OCI-LY3 (cell line): ENCODE results near the gene IER3.

Experiments
- EZH2phosphoT487 ChIP-seq: fragments of 200-600 bp; shearing (Covaris generic); IDR thresholded peaks from 2 replicates; pipeline ENCODE4 v1.6.1; 2018; ENCODE audit warnings: antibody characterized with exemption, mixed run types, low read depth
- TF ChIP-seq, protein P1 (sequence below): fragments of 200-600, 300-600 bp; sonication (generic); IDR thresholded peaks from 2 replicates; pipeline ENCODE4 v1.5.1; 2014; ENCODE audit warnings: antibody characterized with exemption, low read length, low read depth

- TF ChIP-seq, protein P1, sequence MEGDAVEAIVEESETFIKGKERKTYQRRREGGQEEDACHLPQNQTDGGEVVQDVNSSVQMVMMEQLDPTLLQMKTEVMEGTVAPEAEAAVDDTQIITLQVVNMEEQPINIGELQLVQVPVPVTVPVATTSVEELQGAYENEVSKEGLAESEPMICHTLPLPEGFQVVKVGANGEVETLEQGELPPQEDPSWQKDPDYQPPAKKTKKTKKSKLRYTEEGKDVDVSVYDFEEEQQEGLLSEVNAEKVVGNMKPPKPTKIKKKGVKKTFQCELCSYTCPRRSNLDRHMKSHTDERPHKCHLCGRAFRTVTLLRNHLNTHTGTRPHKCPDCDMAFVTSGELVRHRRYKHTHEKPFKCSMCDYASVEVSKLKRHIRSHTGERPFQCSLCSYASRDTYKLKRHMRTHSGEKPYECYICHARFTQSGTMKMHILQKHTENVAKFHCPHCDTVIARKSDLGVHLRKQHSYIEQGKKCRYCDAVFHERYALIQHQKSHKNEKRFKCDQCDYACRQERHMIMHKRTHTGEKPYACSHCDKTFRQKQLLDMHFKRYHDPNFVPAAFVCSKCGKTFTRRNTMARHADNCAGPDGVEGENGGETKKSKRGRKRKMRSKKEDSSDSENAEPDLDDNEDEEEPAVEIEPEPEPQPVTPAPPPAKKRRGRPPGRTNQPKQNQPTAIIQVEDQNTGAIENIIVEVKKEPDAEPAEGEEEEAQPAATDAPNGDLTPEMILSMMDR, result no peak
- TF ChIP-seq EZH2phosphoT487, result no peak
Observed at GRCh38 chr6:30696432-30696831, 47.9 kb downstream of the IER3 start.
